ENCODE results near the gene TNNC2. TPM values are rescaled to one million over a fixed set of nuclear protein-coding genes. Genes with fewer than 3 reads are reported as not detected.

Gene TNNC2
- total and polyA plus RNA-seq, 2 of the 13 experiments (the other 11 are each of a cell fraction or from before 2014, with no cell fraction given), result 1.8 to 4.7 TPM

DNA sequence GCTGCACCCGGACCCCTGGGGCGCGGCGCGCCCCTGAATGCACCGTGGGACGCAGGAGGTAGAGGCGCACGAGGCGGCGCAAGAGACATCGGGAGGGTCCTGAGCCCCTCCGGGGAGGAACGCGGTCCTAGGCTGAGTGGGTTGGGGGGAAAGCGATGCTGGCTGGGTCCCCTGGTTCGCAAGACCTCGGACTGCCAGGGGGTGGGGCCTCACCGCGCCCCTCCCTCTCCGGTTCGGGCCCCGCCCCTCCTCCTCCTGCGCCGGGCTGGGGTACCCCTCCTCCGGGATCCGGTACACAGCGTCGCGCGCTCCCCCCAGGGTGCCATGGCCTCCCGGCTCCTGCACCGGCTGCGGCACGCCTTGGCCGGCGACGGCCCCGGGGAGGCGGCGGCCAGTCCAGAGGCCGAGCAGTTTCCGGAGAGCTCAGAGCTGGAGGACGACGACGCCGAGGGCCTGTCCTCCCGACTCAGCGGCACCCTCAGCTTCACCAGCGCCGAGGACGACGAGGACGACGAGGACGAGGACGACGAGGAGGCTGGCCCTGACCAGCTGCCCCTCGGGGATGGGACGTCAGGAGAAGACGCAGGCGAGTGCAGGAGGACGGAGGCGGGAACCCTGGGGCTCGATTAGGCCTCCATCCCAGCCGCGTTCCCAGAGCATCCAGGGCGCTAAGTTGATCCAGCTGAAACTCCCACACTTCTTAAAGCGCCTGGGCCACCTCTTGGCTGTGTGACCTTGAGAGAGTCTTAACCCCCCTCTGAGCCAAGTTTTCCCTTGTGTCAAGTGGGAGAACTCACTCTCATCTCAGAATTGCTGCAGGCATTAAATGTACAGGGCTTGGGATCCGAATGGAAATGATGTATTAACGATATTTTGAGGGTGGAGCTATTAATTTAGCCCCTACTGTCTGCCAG lies 7.0 kb upstream of the TNNC2 start:
- no TSS peak for BruUV-seq (replicated peaks)
- CTCF ChIA-PET (ENCODE audit: low intra/inter-chr PET ratio, low total read pairs), result interaction anchor here (1.1 kb wide), 1 partner anchor 10 kb away, joined by 4 read pairs; no protein-coding TSS in a partner anchor
- WGBS (ENCODE audit: low lambda C conversion rate), result 28% methylated on average over 54 of the region's 71 CpGs
- TF ChIP-seq TMF1 (CRISPR knock-in tag; IDR thresholded peaks at IDR 0.05; ENCODE audit: low read depth) (peak; percentile 61; the same call in 1 of the 2 replicates), ZNF841 (CRISPR knock-in tag; IDR thresholded peaks at IDR 0.05; ENCODE audit: borderline replicate concordance) (no peak), RARG (CRISPR knock-in tag; IDR thresholded peaks at IDR 0.05; ENCODE audit: low read depth) (no peak), RFXANK (CRISPR knock-in tag; IDR thresholded peaks at IDR 0.05) (0 out of 2 replicates have a peak, but pooled peaks have one; percentile 63), NRL (CRISPR knock-in tag; IDR thresholded peaks at IDR 0.05; ENCODE audit: borderline replicate concordance) (no peak; the same call in 1 of the 2 replicates), TCF12 (IDR thresholded peaks at IDR 0.05) (no peak), TCF12 (CRISPR knock-in tag; IDR thresholded peaks at IDR 0.05) (peak; percentile 52; the same call in 1 of the 2 replicates), HOXA5 (CRISPR knock-in tag; IDR thresholded peaks at IDR 0.05) (peak; percentile 48; the same call in 1 of the 2 replicates), ZNF383 (CRISPR knock-in tag; IDR thresholded peaks at IDR 0.05; ENCODE audit: borderline replicate concordance) (no peak), NFATC3 (CRISPR knock-in tag; IDR thresholded peaks at IDR 0.05) (no peak), ATRX (CRISPR knock-in tag; IDR thresholded peaks at IDR 0.05; ENCODE audit: borderline replicate concordance) (no peak), TAF1 (CRISPR knock-in tag; IDR thresholded peaks at IDR 0.05) (peak; percentile 58)
- TF ChIP-seq, protein P1, sequence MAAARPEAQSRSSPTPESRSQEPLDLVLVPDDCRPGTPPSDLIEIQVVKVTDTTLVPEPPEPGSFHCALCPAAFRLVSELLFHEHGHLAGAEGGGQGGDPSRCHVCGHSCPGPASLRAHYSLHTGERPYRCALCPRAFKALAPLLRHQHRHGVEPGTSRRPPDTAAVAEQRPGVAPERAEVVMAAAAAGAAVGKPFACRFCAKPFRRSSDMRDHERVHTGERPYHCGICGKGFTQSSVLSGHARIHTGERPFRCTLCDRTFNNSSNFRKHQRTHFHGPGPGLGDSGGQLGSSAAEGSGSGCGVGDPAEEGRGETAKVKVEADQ (CRISPR knock-in tag; IDR thresholded peaks at IDR 0.05; ENCODE audit: borderline replicate concordance), result peak; percentile 21; the same call in 1 of the 2 replicates
- TF ChIP-seq, protein P2, sequence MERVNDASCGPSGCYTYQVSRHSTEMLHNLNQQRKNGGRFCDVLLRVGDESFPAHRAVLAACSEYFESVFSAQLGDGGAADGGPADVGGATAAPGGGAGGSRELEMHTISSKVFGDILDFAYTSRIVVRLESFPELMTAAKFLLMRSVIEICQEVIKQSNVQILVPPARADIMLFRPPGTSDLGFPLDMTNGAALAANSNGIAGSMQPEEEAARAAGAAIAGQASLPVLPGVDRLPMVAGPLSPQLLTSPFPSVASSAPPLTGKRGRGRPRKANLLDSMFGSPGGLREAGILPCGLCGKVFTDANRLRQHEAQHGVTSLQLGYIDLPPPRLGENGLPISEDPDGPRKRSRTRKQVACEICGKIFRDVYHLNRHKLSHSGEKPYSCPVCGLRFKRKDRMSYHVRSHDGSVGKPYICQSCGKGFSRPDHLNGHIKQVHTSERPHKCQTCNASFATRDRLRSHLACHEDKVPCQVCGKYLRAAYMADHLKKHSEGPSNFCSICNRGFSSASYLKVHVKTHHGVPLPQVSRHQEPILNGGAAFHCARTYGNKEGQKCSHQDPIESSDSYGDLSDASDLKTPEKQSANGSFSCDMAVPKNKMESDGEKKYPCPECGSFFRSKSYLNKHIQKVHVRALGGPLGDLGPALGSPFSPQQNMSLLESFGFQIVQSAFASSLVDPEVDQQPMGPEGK (CRISPR knock-in tag; IDR thresholded peaks at IDR 0.05), result peak; percentile 72
- TF ChIP-seq, protein P3, sequence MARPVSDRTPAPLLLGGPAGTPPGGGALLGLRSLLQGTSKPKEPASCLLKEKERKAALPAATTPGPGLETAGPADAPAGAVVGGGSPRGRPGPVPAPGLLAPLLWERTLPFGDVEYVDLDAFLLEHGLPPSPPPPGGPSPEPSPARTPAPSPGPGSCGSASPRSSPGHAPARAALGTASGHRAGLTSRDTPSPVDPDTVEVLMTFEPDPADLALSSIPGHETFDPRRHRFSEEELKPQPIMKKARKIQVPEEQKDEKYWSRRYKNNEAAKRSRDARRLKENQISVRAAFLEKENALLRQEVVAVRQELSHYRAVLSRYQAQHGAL (CRISPR knock-in tag; IDR thresholded peaks at IDR 0.05; ENCODE audit: not compliant biosample characterization), result peak; percentile 2
- TF ChIP-seq, protein P4, sequence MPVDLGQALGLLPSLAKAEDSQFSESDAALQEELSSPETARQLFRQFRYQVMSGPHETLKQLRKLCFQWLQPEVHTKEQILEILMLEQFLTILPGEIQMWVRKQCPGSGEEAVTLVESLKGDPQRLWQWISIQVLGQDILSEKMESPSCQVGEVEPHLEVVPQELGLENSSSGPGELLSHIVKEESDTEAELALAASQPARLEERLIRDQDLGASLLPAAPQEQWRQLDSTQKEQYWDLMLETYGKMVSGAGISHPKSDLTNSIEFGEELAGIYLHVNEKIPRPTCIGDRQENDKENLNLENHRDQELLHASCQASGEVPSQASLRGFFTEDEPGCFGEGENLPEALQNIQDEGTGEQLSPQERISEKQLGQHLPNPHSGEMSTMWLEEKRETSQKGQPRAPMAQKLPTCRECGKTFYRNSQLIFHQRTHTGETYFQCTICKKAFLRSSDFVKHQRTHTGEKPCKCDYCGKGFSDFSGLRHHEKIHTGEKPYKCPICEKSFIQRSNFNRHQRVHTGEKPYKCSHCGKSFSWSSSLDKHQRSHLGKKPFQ (CRISPR knock-in tag; IDR thresholded peaks at IDR 0.05; ENCODE audit: insufficient replicate concordance), result peak; percentile 43

More for the DNA sequence above, 7.0 kb upstream of the TNNC2 start:
- intact Hi-C loops (cut with micrococcal nuclease; ENCODE audit: unreplicated experiment) (loop anchor here (2.0 to 5.0 kb wide), 3 partner anchors 48 to 98 kb away; partner anchors contain the start of genes CTSA, NEURL2, PCIF1 and ZSWIM1), in situ Hi-C loops (cut with HindIII; ENCODE audit: extremely low pct_ligation_motif_present, low pct_unique_long_range_greater_than_20kb) (no loop called here)
- Histone ChIP-seq H3K27me3 (ENCODE audit: control insufficient read depth in 1 of 2, insufficient read depth in 2 of 2, low read length in 2 of 2) (no peaks in the 10 kb centered on the region), H3K79me2 (ENCODE audit: insufficient read depth, low read length) (no peaks in the 10 kb centered on the region), H3K4me1 (ENCODE audit: insufficient read depth, low read length) (peaks cover 59% of the 10 kb centered on the region), H4K20me1 (ENCODE audit: insufficient read depth, low read length) (no peaks in the 10 kb centered on the region), H3K4me3 (replicated peaks in 1 of 3; ENCODE audit: insufficient read depth in 1 of 3, low read depth in 2 of 3, low read length in 3 of 3) (peak overlapping the region; percentile 71 to 87 (median 86)), H3K9me3 (ENCODE audit: low read length) (no peaks in the 10 kb centered on the region), H3K9ac (ENCODE audit: insufficient read depth, low read depth, low read length) (peak overlapping the region; percentile 72), H3K27ac (ENCODE audit: extremely low read length, insufficient read depth, low read length) (peak overlapping the region; percentile 69), H2AFZ (ENCODE audit: low read length) (no peak overlapping the region), H3K36me3 (replicated peaks in 1 of 2; ENCODE audit: control insufficient read depth in 1 of 2, insufficient read depth in 2 of 2, low read length in 2 of 2) (0 out of 5 replicates have a peak, but pooled peaks cover 0 to 4% of the 10 kb centered on the region in 2 experiments), H3K4me2 (ENCODE audit: low read depth, low read length) (peak overlapping the region; percentile 80)
- ATAC-seq, result peak; percentile 73
- DNase-seq (ENCODE audit: low spot score), result peak; percentile 47
- POLR2A ChIA-PET, result interaction anchor here (1.0 to 2.5 kb wide), 24 partner anchors 8 to 418 kb away, joined by 3 to 21 read pairs (median 6); partner anchors contain the start of genes ACOT8, CTSA, NEURL2 and PCIF1
- no peak for FAIRE-seq
